Measurements from ENCODE around the gene SLC2A10.

GRCh38 chr20:46678516-46678915 is 30.9 kb upstream of the SLC2A10 start:
- TF ChIP-seq CTCF (conservative IDR thresholded peaks at IDR 0.05; ENCODE audit: low read depth in 2 of 2): no peak
- no peak for TF ChIP-seq EZH2 (IDR thresholded peaks at IDR 0.05; ENCODE audit: low read depth, unreplicated experiment)
- no peak for TF ChIP-seq POLR2AphosphoS5 (IDR thresholded peaks at IDR 0.05; ENCODE audit: low read depth)
- TF ChIP-seq ZNF114 (CRISPR knock-in tag; IDR thresholded peaks at IDR 0.05): no peak
- no peak for TF ChIP-seq EZH2phosphoT487 (IDR thresholded peaks at IDR 0.05; ENCODE audit: unreplicated experiment)

All from GM23338 (cell line).